ENCODE measurements around the gene MINDY3.

Gene MINDY3

GRCh38 chr10:15797346-15797745, 63.0 kb downstream of the MINDY3 start:
- H3K4me3 ChIP-seq (ENCODE audit: low read length): no peak overlapping the region
- no peak for TF ChIP-seq CTCF (conservative IDR thresholded peaks at IDR 0.05; ENCODE audit: low read length)
- DNase-seq (ENCODE audit: low read depth): no peak

- no peak for TF ChIP-seq CTCF (conservative IDR thresholded peaks at IDR 0.05; ENCODE audit: low read length)
- H3K4me3 ChIP-seq (ENCODE audit: low read length): no peak overlapping the region
- DNase-seq (ENCODE audit: low read depth): no peak
These were observed 63.5 kb downstream of the MINDY3 start for GRCh38 chr10:15796762-15797161.

DNA sequence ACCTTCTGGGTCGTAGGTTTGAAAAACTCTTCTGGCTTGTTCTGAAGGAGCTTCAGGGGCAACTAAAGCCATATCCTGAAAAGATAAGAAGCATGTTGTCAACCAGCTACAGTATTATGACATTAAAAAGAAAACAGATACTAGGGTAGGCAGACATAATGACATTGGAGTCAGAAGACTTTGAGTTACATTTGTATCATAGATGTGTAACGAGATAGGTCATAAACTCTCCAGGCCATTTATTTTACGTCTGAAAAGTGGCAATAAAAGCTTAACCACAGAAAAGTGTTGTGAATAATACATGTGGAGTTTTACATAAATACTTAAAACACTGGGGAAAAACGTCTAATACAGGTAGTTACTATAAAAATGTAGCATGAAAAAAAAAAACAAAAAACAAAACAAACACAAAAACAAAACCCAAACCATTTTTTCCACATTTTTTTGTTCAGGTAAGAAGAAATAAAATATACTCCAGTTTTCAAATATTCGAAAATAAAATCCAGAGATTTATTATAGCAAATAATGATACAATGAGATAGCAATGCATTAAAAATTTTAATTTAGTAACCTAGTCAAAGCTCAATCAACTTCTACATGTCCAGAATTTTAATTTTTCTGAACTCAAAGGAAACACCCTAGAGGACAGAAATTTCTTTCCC, 64.1 kb downstream of the MINDY3 start:
- no peak for DNase-seq (ENCODE audit: low read depth)
- TF ChIP-seq CTCF (conservative IDR thresholded peaks at IDR 0.05; ENCODE audit: low read length): no peak
- no peak overlapping the region for H3K4me3 ChIP-seq (ENCODE audit: low read length)

GRCh38 chr10:15795036-15795792, 65.1 kb downstream of the MINDY3 start:
- no peak for DNase-seq (ENCODE audit: low read depth)
- TF ChIP-seq CTCF (conservative IDR thresholded peaks at IDR 0.05; ENCODE audit: low read length): no peak
- H3K4me3 ChIP-seq (ENCODE audit: low read length): no peak overlapping the region

GRCh38 chr10:15794569-15794968, 65.7 kb downstream of the MINDY3 start:
- DNase-seq (ENCODE audit: low read depth): no peak
- TF ChIP-seq CTCF (conservative IDR thresholded peaks at IDR 0.05; ENCODE audit: low read length): no peak
- no peak overlapping the region for H3K4me3 ChIP-seq (ENCODE audit: low read length)

DNA sequence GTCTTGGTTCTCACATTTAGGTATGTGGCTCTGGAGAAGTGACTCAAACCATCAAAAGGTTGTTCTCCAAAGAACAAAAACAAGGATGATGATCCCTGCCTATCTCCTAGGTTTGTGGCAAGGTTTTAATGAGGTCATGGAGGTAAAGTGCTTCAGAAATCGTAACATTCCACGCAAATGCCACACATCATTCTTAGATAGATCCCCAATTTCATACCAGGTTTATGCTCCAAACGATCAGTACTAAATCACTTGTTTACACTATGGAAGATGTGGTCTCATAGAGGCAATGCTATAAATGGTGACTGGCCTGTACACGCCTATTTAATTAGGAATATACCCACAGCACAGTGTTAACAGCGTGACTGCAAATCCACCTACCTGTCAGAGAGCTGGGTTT, 66.6 kb downstream of the MINDY3 start:
- no peak for TF ChIP-seq CTCF (conservative IDR thresholded peaks at IDR 0.05; ENCODE audit: low read length)

GRCh38 chr10:15792777-15793176, 67.5 kb downstream of the MINDY3 start:
- no peak for DNase-seq (ENCODE audit: low read depth)
- TF ChIP-seq CTCF (conservative IDR thresholded peaks at IDR 0.05; ENCODE audit: low read length): no peak
- no peak overlapping the region for H3K4me3 ChIP-seq (ENCODE audit: low read length)

More for the DNA sequence above, 66.6 kb downstream of the MINDY3 start:
- H3K4me3 ChIP-seq (ENCODE audit: low read length): no peak overlapping the region
- DNase-seq (ENCODE audit: low read depth): no peak
